Panc1 (cell line): Measurements from ENCODE around the gene SARNP. TPM values are rescaled to one million over a fixed set of nuclear protein-coding genes. Genes with fewer than 3 reads are reported as not detected.

Experiments
- ATAC-seq: fragments of 200-7000 bp; cut with Tn5 transposase; 2 replicates; pipeline ENCODE4 v1.9.1; 2020; ENCODE audit warnings: mild to moderate bottlenecking, moderate library complexity
- BruUV-seq: library from RNA; stranded (reverse); fragments of 400-500 nt; replicated peaks from 2 replicates; lab custom pipeline; 2021; lab: Mats Ljungman, UMichigan
- CTCF ChIA-PET: fragments of 300-600 bp; sonication (Branson Sonifier 250); formaldehyde crosslinking; loops from one replicate; lab custom pipeline; 2022; ENCODE audit warnings: antibody characterized with exemption; lab: Charles Lee
- POLR2A ChIA-PET: fragments of 300-600 bp; sonication (Branson Sonifier 250); formaldehyde crosslinking; loops from one replicate; lab custom pipeline; 2022; ENCODE audit warnings: antibody characterized with exemption; lab: Charles Lee
- DNase-seq: peaks from one replicate; pipeline ENCODE4 v3.0.0-alpha.2; 2010; ENCODE audit warnings: low read depth, low spot score
- H3K27ac ChIP-seq: 2 replicates; pipeline ENCODE4 v1.5.1; 2011; ENCODE audit warnings: mild to moderate bottlenecking, low read length, inconsistent platforms
- H3K27me3 ChIP-seq: fragments of 200-500 bp; sonication (Bioruptor generic); 2 replicates; pipeline ENCODE4 v1.6.0; 2014; ENCODE audit warnings: low read length, inconsistent platforms; ENCODE audit not compliant: control insufficient read depth, insufficient read depth
- H3K36me3 ChIP-seq: fragments of 200-500 bp; sonication (Bioruptor generic); 2 replicates; pipeline ENCODE4 v1.5.1; 2014; ENCODE audit warnings: inconsistent platforms, mild to moderate bottlenecking, low read length, moderate library complexity; ENCODE audit not compliant: control insufficient read depth, insufficient read depth
- H3K4me1 ChIP-seq: 2 replicates; pipeline ENCODE4 v1.5.1; 2011; ENCODE audit warnings: inconsistent platforms, mild to moderate bottlenecking, low read length, moderate library complexity; ENCODE audit not compliant: control insufficient read depth, insufficient read depth
- H3K4me3 ChIP-seq, 2 experiments: 2 replicates each; pipeline ENCODE4 v1.5.1; 2011 to 2012; ENCODE audit warnings: low read depth in 2 of 2, low read length in 2 of 2, mild to moderate bottlenecking in 2 of 2, inconsistent platforms in 1 of 2, moderate library complexity in 1 of 2
- H3K9me3 ChIP-seq: fragments of 200-500 bp; sonication (Bioruptor generic); 2 replicates; pipeline ENCODE4 v1.5.1; 2014; ENCODE audit warnings: low read depth, mild to moderate bottlenecking, inconsistent platforms, low read length, moderate library complexity; ENCODE audit not compliant: control insufficient read depth, insufficient read depth
- POLR2AphosphoS5 ChIP-seq: IDR thresholded peaks from 2 replicates; pipeline ENCODE4 v1.6.1; 2012; ENCODE audit warnings: mild to moderate bottlenecking, low read depth, low read length, moderate library complexity
- SIN3A ChIP-seq: IDR thresholded peaks from 2 replicates; pipeline ENCODE4 v1.6.1; 2012; ENCODE audit warnings: low read depth, mild to moderate bottlenecking, low read length, moderate library complexity, borderline replicate concordance; ENCODE audit not compliant: insufficient read depth
- TCF7L2 ChIP-seq: IDR thresholded peaks from 2 replicates; pipeline ENCODE4 v1.6.1; 2011; ENCODE audit warnings: mild to moderate bottlenecking, low read depth, low read length, inconsistent platforms
- in situ Hi-C: cut with HindIII; loops from 2 replicates; pipeline ENCODE4 v1.10.0; 2016; ENCODE audit warnings: low sequenced_read_pairs, low pct_unique_long_range_greater_than_20kb
- intact Hi-C: fragments of 100-400 bp; cut with micrococcal nuclease; formaldehyde crosslinking; loops from one replicate; pipeline ENCODE4 v1.10.0; 2022; ENCODE audit not compliant: unreplicated experiment
- total RNA-seq: library from RNA; stranded (reverse); gene quantifications from one replicate; pipeline ENCODE4 v1.2.1, GENCODE V29; 2021; ENCODE audit not compliant: unreplicated experiment
- TF ChIP-seq, protein P1 (sequence below): fragments of 450-650 bp; IDR thresholded peaks from 2 replicates; pipeline ENCODE4 v1.5.1; 2017; ENCODE audit warnings: mild to moderate bottlenecking
- TF ChIP-seq, protein P2 (sequence below), 2 experiments: IDR thresholded peaks; 2 replicates each; pipeline ENCODE4 v1.6.1; 2011 to 2012; ENCODE audit warnings: low read depth in 2 of 2, control low read depth in 1 of 2, low read length in 1 of 2, mild to moderate bottlenecking in 1 of 2, moderate library complexity in 1 of 2; ENCODE audit not compliant: insufficient read depth in 1 of 2

Gene SARNP
- total RNA-seq, 1 experiment from 2014 or later, result 69.3 TPM

DNA sequence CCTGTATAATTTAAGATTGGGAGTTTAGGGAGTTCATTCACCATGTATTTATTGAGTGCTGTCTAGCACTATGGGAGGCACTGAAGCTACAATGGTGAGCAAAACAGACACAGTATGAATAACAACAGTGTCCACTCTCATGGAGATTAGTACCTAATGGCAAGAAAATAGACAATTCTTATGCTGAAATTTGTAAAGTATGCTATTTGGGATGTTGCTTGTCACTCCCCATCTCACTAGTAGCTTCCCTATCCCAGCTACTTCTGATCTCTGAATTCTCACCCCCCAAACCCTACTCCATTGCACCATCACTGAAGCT, 70.7 kb downstream of the SARNP start:
- ChIA-PET POLR2A (no interaction called here), CTCF (interaction anchor here (0.5 to 0.7 kb wide), 2 partner anchors 80 to 294 kb away, joined by 7 to 19 read pairs; no protein-coding TSS in a partner anchor)
- no peaks in the 10 kb centered on the region for H3K27me3 ChIP-seq
- intact Hi-C loops, result loop anchor here (10.0 kb wide), 1 partner anchor 198 kb away; no protein-coding TSS in a partner anchor
- H3K9me3 ChIP-seq, result no peaks in the 10 kb centered on the region
- no peak overlapping the region for H3K4me3 ChIP-seq
- H3K27ac ChIP-seq, result no peak overlapping the region
- peaks cover 24% of the 10 kb centered on the region for H3K4me1 ChIP-seq
- TF ChIP-seq, protein P1, sequence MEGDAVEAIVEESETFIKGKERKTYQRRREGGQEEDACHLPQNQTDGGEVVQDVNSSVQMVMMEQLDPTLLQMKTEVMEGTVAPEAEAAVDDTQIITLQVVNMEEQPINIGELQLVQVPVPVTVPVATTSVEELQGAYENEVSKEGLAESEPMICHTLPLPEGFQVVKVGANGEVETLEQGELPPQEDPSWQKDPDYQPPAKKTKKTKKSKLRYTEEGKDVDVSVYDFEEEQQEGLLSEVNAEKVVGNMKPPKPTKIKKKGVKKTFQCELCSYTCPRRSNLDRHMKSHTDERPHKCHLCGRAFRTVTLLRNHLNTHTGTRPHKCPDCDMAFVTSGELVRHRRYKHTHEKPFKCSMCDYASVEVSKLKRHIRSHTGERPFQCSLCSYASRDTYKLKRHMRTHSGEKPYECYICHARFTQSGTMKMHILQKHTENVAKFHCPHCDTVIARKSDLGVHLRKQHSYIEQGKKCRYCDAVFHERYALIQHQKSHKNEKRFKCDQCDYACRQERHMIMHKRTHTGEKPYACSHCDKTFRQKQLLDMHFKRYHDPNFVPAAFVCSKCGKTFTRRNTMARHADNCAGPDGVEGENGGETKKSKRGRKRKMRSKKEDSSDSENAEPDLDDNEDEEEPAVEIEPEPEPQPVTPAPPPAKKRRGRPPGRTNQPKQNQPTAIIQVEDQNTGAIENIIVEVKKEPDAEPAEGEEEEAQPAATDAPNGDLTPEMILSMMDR, result no peak
- no peak for TF ChIP-seq TCF7L2
- TF ChIP-seq POLR2AphosphoS5, result no peak
- TF ChIP-seq, protein P2, sequence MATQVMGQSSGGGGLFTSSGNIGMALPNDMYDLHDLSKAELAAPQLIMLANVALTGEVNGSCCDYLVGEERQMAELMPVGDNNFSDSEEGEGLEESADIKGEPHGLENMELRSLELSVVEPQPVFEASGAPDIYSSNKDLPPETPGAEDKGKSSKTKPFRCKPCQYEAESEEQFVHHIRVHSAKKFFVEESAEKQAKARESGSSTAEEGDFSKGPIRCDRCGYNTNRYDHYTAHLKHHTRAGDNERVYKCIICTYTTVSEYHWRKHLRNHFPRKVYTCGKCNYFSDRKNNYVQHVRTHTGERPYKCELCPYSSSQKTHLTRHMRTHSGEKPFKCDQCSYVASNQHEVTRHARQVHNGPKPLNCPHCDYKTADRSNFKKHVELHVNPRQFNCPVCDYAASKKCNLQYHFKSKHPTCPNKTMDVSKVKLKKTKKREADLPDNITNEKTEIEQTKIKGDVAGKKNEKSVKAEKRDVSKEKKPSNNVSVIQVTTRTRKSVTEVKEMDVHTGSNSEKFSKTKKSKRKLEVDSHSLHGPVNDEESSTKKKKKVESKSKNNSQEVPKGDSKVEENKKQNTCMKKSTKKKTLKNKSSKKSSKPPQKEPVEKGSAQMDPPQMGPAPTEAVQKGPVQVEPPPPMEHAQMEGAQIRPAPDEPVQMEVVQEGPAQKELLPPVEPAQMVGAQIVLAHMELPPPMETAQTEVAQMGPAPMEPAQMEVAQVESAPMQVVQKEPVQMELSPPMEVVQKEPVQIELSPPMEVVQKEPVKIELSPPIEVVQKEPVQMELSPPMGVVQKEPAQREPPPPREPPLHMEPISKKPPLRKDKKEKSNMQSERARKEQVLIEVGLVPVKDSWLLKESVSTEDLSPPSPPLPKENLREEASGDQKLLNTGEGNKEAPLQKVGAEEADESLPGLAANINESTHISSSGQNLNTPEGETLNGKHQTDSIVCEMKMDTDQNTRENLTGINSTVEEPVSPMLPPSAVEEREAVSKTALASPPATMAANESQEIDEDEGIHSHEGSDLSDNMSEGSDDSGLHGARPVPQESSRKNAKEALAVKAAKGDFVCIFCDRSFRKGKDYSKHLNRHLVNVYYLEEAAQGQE (IDR thresholded peaks at IDR 0.05; ENCODE audit: insufficient read depth in 1 of 2, low read depth in 2 of 2, low read length in 1 of 2), result no peak
- TF ChIP-seq SIN3A, result no peak
- ATAC-seq, result no peak
- no peak for DNase-seq
- BruUV-seq, result no TSS peak
- in situ Hi-C loops, result no loop called here
- no peaks in the 10 kb centered on the region for H3K36me3 ChIP-seq

DNA sequence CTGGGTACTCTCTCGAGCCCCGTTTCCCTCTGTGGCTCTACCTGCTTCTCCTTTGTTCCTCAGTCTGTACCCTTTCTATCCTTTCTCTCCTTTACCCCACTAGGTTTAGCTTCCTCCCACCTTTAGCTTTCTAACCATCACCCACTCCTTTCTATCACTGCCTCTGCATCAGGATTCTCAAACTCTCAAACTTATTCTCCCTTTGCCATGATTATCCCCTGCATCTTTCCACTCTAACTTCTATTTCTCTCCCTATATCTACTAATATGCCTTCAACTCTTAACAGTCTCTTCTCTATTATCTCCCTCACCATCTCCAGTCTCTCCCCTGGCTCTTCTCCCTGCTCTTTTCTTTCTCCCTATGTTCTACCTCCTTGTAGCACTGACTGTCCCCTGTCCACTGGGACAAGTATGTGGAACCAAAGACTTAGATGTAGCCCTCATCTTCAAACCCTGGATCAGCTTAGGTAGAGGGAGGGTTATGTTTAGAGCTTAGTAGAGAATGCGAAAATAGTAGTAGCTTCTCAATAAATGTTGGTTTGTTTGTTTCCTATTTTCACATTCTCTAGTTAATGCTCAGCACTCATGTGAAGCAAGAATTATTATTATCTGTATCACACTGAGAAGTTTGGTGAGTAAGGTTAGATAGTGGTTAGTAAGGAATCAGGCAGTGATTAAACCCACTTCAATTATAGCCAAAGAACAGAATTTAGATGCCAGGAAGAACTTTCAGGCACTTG, 71.2 kb downstream of the SARNP start:
- CTCF ChIA-PET, result interaction anchor here (0.7 kb wide), 1 partner anchor 79 kb away, joined by 19 read pairs; no protein-coding TSS in a partner anchor
- Histone ChIP-seq H3K27me3 (no peaks in the 10 kb centered on the region), H3K4me1 (peaks cover 24% of the 10 kb centered on the region), H3K4me3 (no peak overlapping the region), H3K9me3 (no peaks in the 10 kb centered on the region), H3K27ac (no peak overlapping the region), H3K36me3 (no peaks in the 10 kb centered on the region)
- ATAC-seq (no peak), DNase-seq (no peak)
- POLR2A ChIA-PET, result interaction anchor here (0.5 kb wide), 1 partner anchor 1606 kb away, joined by 4 read pairs; no protein-coding TSS in a partner anchor
- BruUV-seq, result no TSS peak
- in situ Hi-C loops, result no loop called here
- TF ChIP-seq POLR2AphosphoS5 (no peak), SIN3A (no peak), TCF7L2 (no peak)
- TF ChIP-seq, protein P2 (IDR thresholded peaks at IDR 0.05; ENCODE audit: insufficient read depth in 1 of 2, low read depth in 2 of 2, low read length in 1 of 2), result no peak
- TF ChIP-seq, protein P1, result no peak
- intact Hi-C loops, result loop anchor here (10.0 kb wide), 1 partner anchor 198 kb away; no protein-coding TSS in a partner anchor
